ENCODE data around the gene DYNLT3.

DNA sequence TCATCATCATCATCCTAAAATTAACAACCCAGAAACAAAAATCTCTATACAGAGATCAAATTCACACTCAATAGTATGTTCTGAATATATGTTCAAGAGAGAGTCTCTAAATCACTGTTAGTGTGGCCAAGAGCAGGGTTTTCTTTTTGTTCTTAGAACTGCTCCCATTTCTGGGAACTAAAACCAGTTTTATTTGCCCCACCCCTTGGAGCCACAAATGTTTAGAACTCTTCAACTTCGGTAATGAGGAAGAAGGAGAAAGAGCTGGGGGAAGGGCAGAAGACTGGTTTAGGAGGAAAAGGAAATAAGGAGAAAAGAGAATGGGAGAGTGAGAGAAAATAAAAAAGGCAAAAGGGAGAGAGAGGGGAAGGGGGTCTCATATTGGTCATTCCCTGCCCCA lies 35.3 kb downstream of the DYNLT3 start:
- TF ChIP-seq NR3C1 (IDR thresholded peaks at IDR 0.05) (no peak), CTCF (IDR thresholded peaks at IDR 0.05) (no peak), JUN (IDR thresholded peaks at IDR 0.05) (no peak), JUNB (IDR thresholded peaks at IDR 0.05) (no peak), FOXS1 (CRISPR knock-in tag; IDR thresholded peaks at IDR 0.05) (no peak), FOSL2 (IDR thresholded peaks at IDR 0.05) (no peak), FOSL2 (CRISPR knock-in tag; IDR thresholded peaks at IDR 0.05) (no peak), CHD2 (IDR thresholded peaks at IDR 0.05; ENCODE audit: low read length, partially characterized antibody) (no peak), SMC3 (IDR thresholded peaks at IDR 0.05) (no peak)
- TF ChIP-seq, protein P1, sequence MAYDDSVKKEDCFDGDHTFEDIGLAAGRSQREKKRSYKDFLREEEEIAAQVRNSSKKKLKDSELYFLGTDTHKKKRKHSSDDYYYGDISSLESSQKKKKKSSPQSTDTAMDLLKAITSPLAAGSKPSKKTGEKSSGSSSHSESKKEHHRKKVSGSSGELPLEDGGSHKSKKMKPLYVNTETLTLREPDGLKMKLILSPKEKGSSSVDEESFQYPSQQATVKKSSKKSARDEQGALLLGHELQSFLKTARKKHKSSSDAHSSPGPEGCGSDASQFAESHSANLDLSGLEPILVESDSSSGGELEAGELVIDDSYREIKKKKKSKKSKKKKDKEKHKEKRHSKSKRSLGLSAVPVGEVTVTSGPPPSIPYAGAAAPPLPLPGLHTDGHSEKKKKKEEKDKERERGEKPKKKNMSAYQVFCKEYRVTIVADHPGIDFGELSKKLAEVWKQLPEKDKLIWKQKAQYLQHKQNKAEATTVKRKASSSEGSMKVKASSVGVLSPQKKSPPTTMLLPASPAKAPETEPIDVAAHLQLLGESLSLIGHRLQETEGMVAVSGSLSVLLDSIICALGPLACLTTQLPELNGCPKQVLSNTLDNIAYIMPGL (CRISPR knock-in tag; IDR thresholded peaks at IDR 0.05; ENCODE audit: borderline replicate concordance): no peak
